HAP-1 (cell line): Measurements from ENCODE around the gene MTIF3.

Experiments
- DNase-seq, 2 experiments: peaks; one replicate each; pipeline ENCODE4 v3.0.0-alpha.2; 2016 to 2020; ENCODE audit warnings: low spot score in 2 of 2
- H3K27me3 ChIP-seq: fragments of 250-450 bp; sonication (Bioruptor Pico); 2 replicates; pipeline ENCODE4 v1.5.1; 2020; ENCODE audit warnings: low read depth, mild to moderate bottlenecking, moderate library complexity
- H3K36me3 ChIP-seq: fragments of 250-450 bp; sonication (Bioruptor Pico); replicated peaks from 2 replicates; pipeline ENCODE4 v1.5.1; 2020; ENCODE audit warnings: mild to moderate bottlenecking
- H3K4me1 ChIP-seq: fragments of 250-450 bp; sonication (Bioruptor Pico); 2 replicates; pipeline ENCODE4 v1.5.1; 2020; ENCODE audit warnings: mild to moderate bottlenecking
- H3K4me3 ChIP-seq: fragments of 250-450 bp; sonication (Bioruptor Pico); 2 replicates; pipeline ENCODE4 v1.5.1; 2020; ENCODE audit warnings: mild to moderate bottlenecking, moderate library complexity
- H3K9me3 ChIP-seq: fragments of 250-450 bp; sonication (Bioruptor Pico); 2 replicates; pipeline ENCODE4 v1.5.1; 2020; ENCODE audit warnings: mild to moderate bottlenecking, moderate library complexity
- in situ Hi-C: fragments of 300-500 bp; cut with MboI; formaldehyde crosslinking; loops from 3 replicates; pipeline ENCODE4 v1.14.3; 2020; ENCODE audit warnings: low sequenced_read_pairs, inconsistent platforms, mixed read lengths

MTIF3 gene

DNA sequence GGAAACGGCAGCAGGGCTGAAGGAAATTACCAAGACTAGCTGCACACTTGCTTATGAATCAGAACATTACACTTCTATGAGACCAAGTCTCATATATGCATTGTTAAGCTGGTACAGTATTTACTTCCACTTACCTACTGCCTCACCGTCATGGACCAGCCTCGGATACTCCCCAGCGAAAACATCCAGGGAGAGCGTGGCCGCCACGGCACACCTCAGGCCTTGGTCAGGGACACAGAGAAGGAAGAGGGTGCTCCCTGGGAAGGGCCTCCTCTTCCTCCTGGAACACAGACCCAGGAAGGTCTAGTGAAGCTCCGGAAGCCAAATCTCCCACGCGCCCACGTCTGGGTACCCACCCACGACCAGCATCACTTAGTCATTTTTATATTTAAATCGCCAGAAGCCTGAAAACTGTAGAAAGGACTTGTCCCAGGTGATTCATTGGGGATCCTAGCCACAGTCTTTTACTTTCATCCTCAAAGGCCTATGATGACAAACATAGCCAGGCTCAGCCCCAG lies 24.4 kb upstream of the MTIF3 start:
- H3K4me3 ChIP-seq: no peak overlapping the region
- H3K9me3 ChIP-seq: no peaks in the 10 kb centered on the region; the same call in 1 of the 2 replicates
- no peaks in the 10 kb centered on the region for H3K4me1 ChIP-seq
- H3K27me3 ChIP-seq: no peaks in the 10 kb centered on the region
- H3K36me3 ChIP-seq: no peaks in the 10 kb centered on the region
- in situ Hi-C loops: no loop called here
- no peak for DNase-seq

DNA sequence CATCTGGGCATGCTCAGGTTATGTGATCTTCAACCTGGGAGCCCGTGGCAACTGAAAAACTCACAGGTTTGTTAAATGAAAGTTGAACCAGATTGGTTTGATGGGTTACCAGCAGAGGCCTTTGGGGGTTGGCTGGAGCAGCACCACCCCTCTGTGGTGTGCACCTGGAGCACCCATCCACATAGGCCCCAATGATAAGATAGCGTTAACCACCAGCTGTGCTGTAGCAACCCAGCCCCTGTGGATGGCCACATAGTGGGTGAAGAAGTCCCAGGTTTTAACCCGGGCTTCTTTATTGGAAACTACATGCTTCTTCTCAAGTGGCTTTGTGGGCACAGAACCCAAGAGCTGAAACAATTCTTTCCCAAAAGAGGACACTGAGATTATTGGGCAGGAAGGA lies 22.6 kb upstream of the MTIF3 start:
- H3K4me3 ChIP-seq: no peak overlapping the region
- in situ Hi-C loops: no loop called here

DNA sequence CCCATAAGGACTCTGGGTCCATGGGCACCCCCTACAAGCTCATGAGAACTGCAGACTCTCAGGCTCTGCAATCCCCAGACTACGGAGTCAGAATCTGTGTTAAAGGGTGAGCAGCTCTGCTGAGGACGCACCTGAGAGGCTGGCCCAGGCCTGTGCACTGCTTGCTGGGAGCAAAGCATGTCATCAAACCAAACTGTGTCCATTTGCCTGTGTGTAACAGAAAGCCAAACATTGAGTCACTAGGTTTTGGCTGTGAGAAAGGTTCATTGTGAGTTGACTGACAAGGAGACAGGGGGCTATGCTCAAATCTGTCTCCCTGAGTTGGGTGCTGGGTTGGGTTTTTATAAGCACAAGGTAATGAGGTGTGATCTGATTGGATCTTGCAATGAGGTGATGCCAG lies 22.1 kb upstream of the MTIF3 start:
- no peaks in the 10 kb centered on the region for H3K4me1 ChIP-seq
- no peaks in the 10 kb centered on the region for H3K9me3 ChIP-seq
- no peaks in the 10 kb centered on the region for H3K36me3 ChIP-seq
- no peaks in the 10 kb centered on the region for H3K27me3 ChIP-seq
- H3K4me3 ChIP-seq: no peak overlapping the region
- in situ Hi-C loops: no loop called here
- DNase-seq: no peak

More for the DNA sequence above, 22.6 kb upstream of the MTIF3 start:
- Histone ChIP-seq H3K27me3 (no peaks in the 10 kb centered on the region), H3K4me1 (no peaks in the 10 kb centered on the region), H3K9me3 (no peaks in the 10 kb centered on the region), H3K36me3 (no peaks in the 10 kb centered on the region)
- no peak for DNase-seq

DNA sequence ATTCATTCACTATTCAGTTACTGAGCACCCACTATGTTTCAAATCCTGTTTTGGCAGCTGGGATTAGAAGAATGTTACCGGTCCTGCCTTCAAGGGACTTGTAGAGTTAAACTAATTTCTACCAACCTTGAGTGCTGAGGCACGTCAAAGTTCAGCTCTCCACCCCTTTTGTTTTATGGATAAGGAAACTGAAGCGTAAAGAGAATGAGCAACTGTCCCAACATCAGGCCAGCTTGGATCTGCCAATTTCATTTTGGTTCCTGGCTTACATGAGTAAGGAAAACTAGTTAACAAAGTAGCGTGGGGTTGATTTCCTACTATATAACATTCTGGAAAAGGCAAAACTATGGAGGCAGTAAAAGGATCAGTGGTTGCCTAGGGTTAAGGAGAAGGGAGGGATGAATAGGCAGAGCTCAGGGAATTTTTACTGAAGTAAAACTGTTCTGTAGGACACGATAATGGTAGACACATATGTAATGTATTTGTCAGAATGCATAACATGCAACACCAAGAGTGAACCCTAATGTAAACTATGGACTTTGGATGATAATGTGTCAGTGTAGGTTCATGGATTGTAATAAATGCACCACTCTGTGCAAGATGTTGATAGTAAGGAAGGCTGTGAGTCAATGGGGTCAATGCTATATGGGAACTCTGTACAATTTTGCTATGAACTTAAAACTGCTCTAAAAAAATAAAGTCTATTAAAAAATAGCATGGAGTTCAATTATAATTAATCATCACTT lies 19.9 kb upstream of the MTIF3 start:
- H3K27me3 ChIP-seq: no peaks in the 10 kb centered on the region
- H3K9me3 ChIP-seq: no peaks in the 10 kb centered on the region
- H3K4me1 ChIP-seq: no peaks in the 10 kb centered on the region
- H3K4me3 ChIP-seq: no peak overlapping the region
- no peak for DNase-seq
- in situ Hi-C loops: no loop called here
- no peaks in the 10 kb centered on the region for H3K36me3 ChIP-seq

DNA sequence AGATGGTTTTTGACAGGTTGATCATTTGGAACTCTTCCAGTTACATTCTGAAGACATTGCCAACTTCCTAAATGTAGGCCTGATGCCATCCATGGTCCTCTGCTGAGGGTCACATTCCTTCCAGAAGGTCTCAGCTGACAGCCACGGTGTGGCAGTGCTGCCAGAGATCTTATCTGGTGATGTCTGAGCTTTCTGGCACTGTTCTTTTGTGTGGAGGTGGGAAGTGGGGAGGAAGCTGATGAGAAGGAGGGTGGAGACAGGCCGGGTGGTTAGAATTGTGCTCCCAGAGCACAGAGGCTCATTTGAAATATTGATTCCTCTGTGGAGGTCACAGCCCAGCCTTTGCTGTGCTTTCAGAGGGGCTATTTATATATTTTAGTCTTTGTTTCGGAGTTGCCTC lies 16.1 kb upstream of the MTIF3 start:
- H3K36me3 ChIP-seq: no peaks in the 10 kb centered on the region
- DNase-seq: no peak
- no peaks in the 10 kb centered on the region; the same call in 1 of the 2 replicates for H3K9me3 ChIP-seq
- in situ Hi-C loops: no loop called here
- H3K4me1 ChIP-seq: no peaks in the 10 kb centered on the region
- H3K4me3 ChIP-seq: no peak overlapping the region
- no peaks in the 10 kb centered on the region for H3K27me3 ChIP-seq

DNA sequence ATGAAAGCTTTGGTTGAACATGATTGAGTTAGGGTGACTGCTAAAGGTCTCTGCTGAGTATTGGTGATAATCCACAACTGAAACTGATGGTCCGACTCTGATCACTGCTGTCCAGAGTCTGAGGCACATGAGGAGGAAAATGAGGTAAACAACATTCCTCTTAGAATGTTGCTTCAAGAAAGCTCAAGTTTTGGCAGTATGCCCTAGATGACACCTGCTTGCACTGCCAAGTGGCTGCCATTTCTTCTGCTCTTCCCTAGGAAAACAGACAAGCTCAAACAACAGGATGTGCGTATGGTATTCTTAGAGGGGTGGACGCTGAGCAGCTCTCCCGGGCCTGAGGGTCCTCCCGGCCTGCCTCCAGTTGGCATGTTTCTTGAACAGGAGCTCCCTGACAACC lies 15.2 kb upstream of the MTIF3 start:
- no peak for DNase-seq
- H3K4me1 ChIP-seq: no peaks in the 10 kb centered on the region
- H3K9me3 ChIP-seq: no peaks in the 10 kb centered on the region; the same call in 1 of the 2 replicates
- in situ Hi-C loops: no loop called here
- H3K27me3 ChIP-seq: no peaks in the 10 kb centered on the region
- no peak overlapping the region for H3K4me3 ChIP-seq
- H3K36me3 ChIP-seq: no peaks in the 10 kb centered on the region

DNA sequence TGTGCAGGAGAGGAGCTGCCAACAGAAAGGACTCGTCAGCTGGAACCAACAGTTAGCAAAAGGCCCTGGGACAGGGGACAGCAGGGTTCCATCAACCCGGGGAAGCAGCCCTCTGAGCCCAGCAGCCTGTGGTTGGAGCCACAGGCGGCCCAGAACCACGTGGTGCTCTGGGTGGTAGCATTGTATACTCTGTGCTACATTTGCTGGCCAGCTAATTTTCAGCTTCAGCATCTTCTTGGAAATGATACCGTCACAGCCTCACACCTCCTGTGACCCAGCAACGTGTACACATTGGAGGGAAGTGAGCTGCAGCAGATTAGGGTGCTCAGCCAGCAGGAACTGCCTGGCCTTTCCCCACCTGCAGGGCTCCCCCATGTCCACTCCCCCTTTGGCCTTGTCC lies 13.1 kb upstream of the MTIF3 start:
- H3K36me3 ChIP-seq: no peaks in the 10 kb centered on the region

DNA sequence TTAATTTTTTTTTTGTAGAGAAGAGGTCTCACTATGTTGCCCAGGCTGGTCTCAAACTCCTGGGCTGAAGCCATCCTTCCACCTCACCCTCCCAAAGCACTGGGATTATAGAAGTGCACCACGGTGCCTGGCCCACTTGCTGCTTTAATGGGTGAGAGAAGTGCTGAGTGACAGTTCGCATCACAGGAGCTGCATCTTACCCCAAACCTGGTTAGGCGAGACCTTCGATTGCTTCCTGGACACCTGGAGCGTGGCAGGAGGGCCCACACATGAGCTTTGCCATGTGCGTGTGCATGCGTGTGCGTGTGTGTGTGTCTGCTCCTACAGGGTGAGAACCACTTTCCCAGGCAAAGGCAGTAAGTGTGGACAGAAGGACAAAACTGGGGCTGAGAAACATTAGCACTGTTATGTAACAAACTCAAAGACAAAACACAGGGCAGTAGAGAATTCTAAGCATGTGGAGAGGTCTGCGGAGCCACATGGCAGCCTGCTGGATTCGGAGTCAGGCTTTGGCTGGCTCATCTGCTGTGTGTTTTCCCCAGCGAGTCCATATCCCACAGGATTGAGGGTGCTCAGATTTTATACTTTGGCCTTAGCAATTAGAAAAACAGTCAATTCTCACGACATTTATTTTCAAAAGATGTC lies 11.7 kb upstream of the MTIF3 start:
- DNase-seq: no peak
- in situ Hi-C loops: no loop called here
- Histone ChIP-seq H3K4me1 (no peaks in the 10 kb centered on the region), H3K4me3 (no peak overlapping the region), H3K9me3 (no peaks in the 10 kb centered on the region; the same call in 1 of the 2 replicates), H3K36me3 (no peaks in the 10 kb centered on the region), H3K27me3 (no peaks in the 10 kb centered on the region)

More for the DNA sequence above, 13.1 kb upstream of the MTIF3 start:
- in situ Hi-C loops: no loop called here
- Histone ChIP-seq H3K4me1 (no peaks in the 10 kb centered on the region), H3K27me3 (no peaks in the 10 kb centered on the region), H3K9me3 (no peaks in the 10 kb centered on the region; the same call in 1 of the 2 replicates), H3K4me3 (no peak overlapping the region)
- DNase-seq: no peak

DNA sequence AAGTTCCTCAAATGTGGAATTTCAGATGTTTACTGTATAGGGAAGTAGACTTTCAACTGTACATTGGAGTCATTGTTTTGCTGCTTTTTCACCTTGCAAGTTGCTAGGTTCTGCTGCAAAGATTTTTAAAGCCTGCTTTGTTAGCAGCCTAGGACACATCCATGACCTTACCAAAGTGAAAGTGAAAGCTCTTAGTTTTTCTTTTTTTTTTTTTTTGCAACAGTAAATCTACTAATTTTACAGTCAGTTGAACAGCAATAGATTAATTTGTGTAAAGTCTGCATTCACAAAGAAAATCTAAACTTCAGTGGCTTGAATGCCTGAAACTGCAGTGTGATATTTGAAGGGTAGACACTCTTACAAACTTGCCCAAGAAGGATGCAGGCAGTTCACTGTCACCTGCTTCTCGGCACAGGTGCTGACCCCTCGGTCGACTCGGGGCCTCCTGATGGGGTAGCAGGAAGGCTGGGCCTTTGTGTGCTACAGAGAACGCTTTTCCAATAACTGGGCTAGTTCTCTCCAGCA lies 5.0 kb upstream of the MTIF3 start:
- H3K27me3 ChIP-seq: no peaks in the 10 kb centered on the region
- H3K36me3 ChIP-seq: no peaks in the 10 kb centered on the region
- H3K4me3 ChIP-seq: no peak overlapping the region
- DNase-seq: no peak
- H3K4me1 ChIP-seq: peaks cover 6% of the 10 kb centered on the region
- no peaks in the 10 kb centered on the region for H3K9me3 ChIP-seq
- in situ Hi-C loops: no loop called here

DNA sequence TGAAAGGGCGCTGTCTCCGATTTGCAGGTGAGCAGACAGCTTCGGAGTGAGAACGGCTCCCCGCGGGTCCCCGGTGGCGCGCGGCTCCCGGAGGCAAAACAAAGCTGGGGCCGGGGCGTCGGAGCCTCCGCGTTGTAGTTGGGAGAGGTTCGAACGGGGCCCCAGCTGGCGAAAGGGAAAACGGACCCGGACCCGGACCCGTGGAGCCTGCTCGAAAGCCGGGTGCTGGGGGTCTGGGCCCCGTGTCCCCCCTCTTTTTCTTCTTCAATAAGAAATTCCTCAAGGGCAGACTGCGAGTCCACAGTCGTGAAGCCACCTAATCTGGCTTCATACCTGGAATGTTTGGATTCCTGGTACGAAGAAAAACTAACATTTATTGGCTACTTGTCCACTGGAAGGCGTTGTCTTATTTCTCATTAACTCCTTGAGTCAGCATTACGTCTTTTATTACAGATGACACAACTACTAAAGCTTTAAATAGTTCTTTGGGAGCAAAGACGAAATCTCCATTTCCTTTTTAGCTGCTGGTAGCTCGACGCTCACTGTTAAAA lies 632 bp upstream of the MTIF3 start:
- in situ Hi-C loops: no loop called here
- Histone ChIP-seq H3K4me1 (peaks cover 5% of the 10 kb centered on the region), H3K9me3 (no peaks in the 10 kb centered on the region), H3K36me3 (no peaks in the 10 kb centered on the region), H3K27me3 (no peaks in the 10 kb centered on the region), H3K4me3 (peak overlapping the region; percentile 77)
- DNase-seq: peak in 1 of 2 experiments; percentile 47

DNA sequence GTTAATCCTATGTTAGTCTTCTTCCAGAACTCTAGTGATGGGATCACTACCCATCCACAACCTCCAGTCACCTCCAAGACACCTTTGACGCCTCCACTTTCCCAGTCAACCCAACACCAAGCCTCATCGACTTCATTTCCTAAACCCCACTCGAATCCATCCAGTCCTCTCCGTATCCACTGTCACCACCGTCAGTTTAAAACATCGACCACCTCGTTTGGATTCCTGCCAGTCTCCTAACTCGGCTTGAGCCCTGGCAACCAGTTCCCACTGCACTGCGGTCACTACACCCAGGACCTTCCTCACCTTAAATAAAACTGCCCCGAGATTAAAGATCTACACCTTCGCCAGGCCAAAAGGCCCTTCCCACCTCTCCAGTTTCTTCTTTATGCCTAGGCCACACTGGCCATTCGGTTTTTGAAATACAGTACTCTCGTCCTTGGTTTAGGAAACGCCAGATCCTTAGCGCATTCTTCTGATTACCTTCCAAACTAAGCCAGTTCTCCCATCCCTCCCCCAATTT lies 1.2 kb downstream of the MTIF3 start:
- DNase-seq: peak in 1 of 2 experiments; percentile 19
- Histone ChIP-seq H3K27me3 (no peaks in the 10 kb centered on the region), H3K4me3 (peak overlapping the region; percentile 77), H3K36me3 (no peaks in the 10 kb centered on the region), H3K4me1 (no peaks in the 10 kb centered on the region; the same call in 1 of the 2 replicates), H3K9me3 (no peaks in the 10 kb centered on the region)
- in situ Hi-C loops: no loop called here

DNA sequence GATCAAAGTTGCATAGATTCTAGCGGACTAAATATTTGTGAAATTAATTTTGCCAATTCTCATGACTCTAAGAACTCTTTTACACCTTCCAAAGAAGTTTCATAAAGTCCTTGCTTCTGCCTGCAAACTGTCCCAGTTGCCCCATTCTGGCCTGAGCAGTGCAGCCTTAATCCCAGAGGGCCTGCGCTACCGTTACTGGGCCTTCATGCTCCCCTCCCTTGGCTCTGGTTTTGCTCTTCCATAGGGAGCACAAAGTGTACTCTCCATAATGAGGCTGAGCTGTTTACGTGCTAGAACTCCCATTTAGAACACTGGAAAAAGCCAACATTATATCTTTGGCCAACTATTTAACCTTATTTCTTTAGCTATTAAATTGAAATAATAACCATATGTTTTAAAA lies 2.1 kb downstream of the MTIF3 start:
- Histone ChIP-seq H3K36me3 (no peaks in the 10 kb centered on the region), H3K4me3 (no peak overlapping the region), H3K4me1 (no peaks in the 10 kb centered on the region; the same call in 1 of the 2 replicates), H3K27me3 (no peaks in the 10 kb centered on the region), H3K9me3 (no peaks in the 10 kb centered on the region)
- in situ Hi-C loops: no loop called here
- DNase-seq: no peak

DNA sequence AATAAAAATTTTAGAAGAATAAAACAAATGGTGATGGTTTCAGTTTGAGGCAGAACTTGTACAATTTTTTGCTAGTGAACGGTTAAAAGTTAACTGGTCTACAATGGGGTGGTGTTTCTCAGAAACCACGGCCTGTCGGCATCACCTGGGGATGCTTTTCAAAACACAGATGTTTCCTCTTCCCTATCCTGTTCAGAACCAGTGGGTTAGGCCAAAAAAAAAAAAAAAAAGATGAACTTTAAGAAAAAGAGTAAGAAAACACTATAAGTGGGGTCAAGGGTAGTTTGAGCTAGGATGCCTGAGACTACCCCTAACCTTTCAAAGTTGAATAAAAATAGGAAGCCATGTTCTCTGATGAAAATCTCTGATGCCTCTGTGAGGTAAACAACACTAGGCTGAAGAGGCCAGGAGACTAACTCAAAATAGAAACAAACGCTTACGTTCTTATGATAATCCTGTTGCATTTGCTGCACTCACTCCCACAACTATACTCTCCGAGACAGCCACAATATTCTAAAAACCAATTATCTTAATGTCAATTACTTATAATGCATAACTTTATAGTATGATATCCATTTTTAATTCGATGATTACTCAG lies 3.3 kb downstream of the MTIF3 start:
- H3K9me3 ChIP-seq: no peaks in the 10 kb centered on the region
- H3K27me3 ChIP-seq: no peaks in the 10 kb centered on the region
- no peaks in the 10 kb centered on the region for H3K36me3 ChIP-seq
- no peak overlapping the region for H3K4me3 ChIP-seq
- in situ Hi-C loops: no loop called here
- no peak for DNase-seq
- H3K4me1 ChIP-seq: no peaks in the 10 kb centered on the region; the same call in 1 of the 2 replicates
